B cell (primary cell): ENCODE measurements around the gene CTCF. TPM values are rescaled to one million over a fixed set of nuclear protein-coding genes. Genes with fewer than 3 reads are reported as not detected.

Experiments
- ATAC-seq: fragments of 200-7000 bp; cut with Tn5 transposase; one replicate; pipeline ENCODE4 v1.10.0; 2021; ENCODE audit warnings: low read depth, mild to moderate bottlenecking, moderate number of reproducible peaks, moderate library complexity
- CTCF ChIA-PET: fragments of 350-600 bp; sonication (Branson Sonifier 250); formaldehyde crosslinking; loops from one replicate; lab custom pipeline; 2021; ENCODE audit warnings: antibody characterized with exemption, inconsistent platforms; lab: Charles Lee
- POLR2A ChIA-PET: fragments of 350-600 bp; sonication (Branson Sonifier 250); formaldehyde crosslinking; loops from one replicate; lab custom pipeline; 2021; ENCODE audit warnings: antibody characterized with exemption; lab: Charles Lee
- DNase-seq: peaks from one replicate; pipeline ENCODE4 v3.0.0; 2013
- H2AFZ ChIP-seq: 2 replicates; pipeline ENCODE4 v1.6.1; 2012; ENCODE audit warnings: mild to moderate bottlenecking, low read depth, low read length; ENCODE audit not compliant: insufficient read depth, poor library complexity, severe bottlenecking
- H3K27ac ChIP-seq, 2 donors: 1 replicate in 1 of 2; 2 replicates in 1 of 2; pipeline ENCODE4 v1.5.1; 2012 to 2013; ENCODE audit warnings: low read length in 2 of 2, mild to moderate bottlenecking in 2 of 2, moderate library complexity in 1 of 2
- H3K27me3 ChIP-seq, 4 experiments: fragments of 200-600 bp in 1 of 4; sonication (generic) in 1 of 4; replicated peaks in 1 of 4; 1 replicate in 2 of 4; 2 replicates in 2 of 4; pipeline versions ENCODE4 v1.6.1 to v1.7.0; 2013 to 2016; ENCODE audit warnings: low read length in 3 of 4, mild to moderate bottlenecking in 2 of 4, mixed read lengths in 1 of 4, moderate library complexity in 1 of 4; ENCODE audit not compliant: insufficient read depth in 4 of 4, control insufficient read depth in 3 of 4; ENCODE audit errors: control extremely low read depth in 1 of 4
- H3K36me3 ChIP-seq, 2 experiments: replicated peaks in 1 of 2; 1 replicate in 1 of 2; 2 replicates in 1 of 2; pipeline versions ENCODE4 v1.6.1 to v1.7.1; 2013; ENCODE audit warnings: low read length in 1 of 2; ENCODE audit not compliant: insufficient read depth in 2 of 2, control insufficient read depth in 1 of 2; ENCODE audit errors: control extremely low read depth in 1 of 2, extremely low read depth in 1 of 2
- H3K4me1 ChIP-seq, 2 donors: fragments of 200-600 bp in 1 of 2; sonication (generic) in 1 of 2; 1 replicate in 1 of 2; 2 replicates in 1 of 2; pipeline versions ENCODE4 v1.5.1 to v1.6.1; 2013 to 2017; ENCODE audit warnings: low read length in 2 of 2; ENCODE audit not compliant: control insufficient read depth in 2 of 2, insufficient read depth in 2 of 2
- H3K4me2 ChIP-seq: replicated peaks from 2 replicates; pipeline ENCODE3; 2012; ENCODE audit warnings: mild to moderate bottlenecking, low read depth, low read length; ENCODE audit not compliant: poor library complexity, severe bottlenecking
- H3K4me3 ChIP-seq, 5 experiments: fragments of 200-600 bp in 1 of 5; sonication (generic) in 1 of 5; 1 replicate in 3 of 5; 2 replicates in 2 of 5; pipeline versions ENCODE4 v1.5.1 to v1.7.0; 2011 to 2016; ENCODE audit warnings: low read length in 4 of 5, mild to moderate bottlenecking in 4 of 5, low read depth in 2 of 5, control low read depth in 1 of 5, moderate library complexity in 1 of 5; ENCODE audit not compliant: insufficient read depth in 1 of 5; ENCODE audit errors: control extremely low read depth in 1 of 5, extremely low read depth in 1 of 5
- H3K79me2 ChIP-seq: fragments of 200-600 bp; sonication (generic); one replicate; pipeline ENCODE4 v1.6.0; 2016; ENCODE audit warnings: low read length; ENCODE audit not compliant: control insufficient read depth, insufficient read depth
- H3K9ac ChIP-seq: fragments of 200-600 bp; sonication (generic); 2 replicates; pipeline ENCODE4 v1.6.1; 2017; ENCODE audit warnings: mild to moderate bottlenecking, low read length, moderate library complexity
- H3K9me3 ChIP-seq, 3 donors: one replicate each; pipeline versions ENCODE4 v1.6.1 to v1.7.1; 2013; ENCODE audit warnings: low read length in 2 of 3; ENCODE audit not compliant: control insufficient read depth in 2 of 3, insufficient read depth in 1 of 3; ENCODE audit errors: control extremely low read depth in 1 of 3
- H4K20me1 ChIP-seq: 2 replicates; pipeline ENCODE4 v1.6.0; 2012; ENCODE audit warnings: mild to moderate bottlenecking, low read length; ENCODE audit not compliant: insufficient read depth, control insufficient read depth, poor library complexity, severe bottlenecking
- H3K27ac Mint-ChIP-seq: one replicate; pipeline ENCODE4 v1.8.0; 2021; ENCODE audit warnings: mixed read lengths
- H3K27me3 Mint-ChIP-seq: one replicate; pipeline ENCODE4 v1.8.0; 2021; ENCODE audit warnings: mixed read lengths
- H3K4me1 Mint-ChIP-seq: one replicate; pipeline ENCODE4 v1.8.0; 2021; ENCODE audit warnings: mixed read lengths
- H3K4me3 Mint-ChIP-seq: one replicate; pipeline ENCODE4 v1.8.0; 2021; ENCODE audit warnings: mixed read lengths
- H3K9me3 Mint-ChIP-seq: one replicate; pipeline ENCODE4 v1.8.0; 2022; ENCODE audit warnings: mixed read lengths; ENCODE audit not compliant: insufficient read depth
- CTCF ChIP-seq: fragments of 200-600 bp; IDR thresholded peaks from one replicate; pipeline ENCODE4 v1.8.0; 2022; ENCODE audit warnings: antibody characterized with exemption, mild to moderate bottlenecking
- EZH2 ChIP-seq: IDR thresholded peaks from 2 replicates; pipeline ENCODE4 v1.6.1; 2012; ENCODE audit warnings: borderline replicate concordance, low read depth, mild to moderate bottlenecking, moderate library complexity, low read length; ENCODE audit not compliant: insufficient read depth, poor library complexity, severe bottlenecking
- WGBS: methylation state at CpG from one replicate; pipeline ENCODE4 v1.1.5; 2013; ENCODE audit warnings: missing lambda C conversion rate; ENCODE audit not compliant: insufficient coverage; 5-methylcytosine and 5-hydroxymethylcytosine counted together
- intact Hi-C: fragments of 100-400 bp; cut with micrococcal nuclease; formaldehyde crosslinking; loops from one replicate; pipeline ENCODE4 v1.10.0; 2022
- polyA plus RNA-seq: library from polyadenylated mRNA; depleted of rRNA; stranded (reverse); fragments of >200 nt; gene quantifications from 2 replicates; pipeline ENCODE4 v1.2.3, GENCODE V29; 2012
- total RNA-seq, 2 donors: library from RNA; stranded (reverse); fragments of 120-200 nt in 1 of 2; gene quantifications; 1 replicate in 1 of 2; 2 replicates in 1 of 2; pipeline versions ENCODE4 v1.2.3 to v1.2.4, GENCODE V29; 2013 to 2022

The CTCF gene
- total and polyA plus RNA-seq, 2 donors (not counting 1 experiment from before 2014, with no cell fraction given) = 42.7 to 78.4 TPM

DNA sequence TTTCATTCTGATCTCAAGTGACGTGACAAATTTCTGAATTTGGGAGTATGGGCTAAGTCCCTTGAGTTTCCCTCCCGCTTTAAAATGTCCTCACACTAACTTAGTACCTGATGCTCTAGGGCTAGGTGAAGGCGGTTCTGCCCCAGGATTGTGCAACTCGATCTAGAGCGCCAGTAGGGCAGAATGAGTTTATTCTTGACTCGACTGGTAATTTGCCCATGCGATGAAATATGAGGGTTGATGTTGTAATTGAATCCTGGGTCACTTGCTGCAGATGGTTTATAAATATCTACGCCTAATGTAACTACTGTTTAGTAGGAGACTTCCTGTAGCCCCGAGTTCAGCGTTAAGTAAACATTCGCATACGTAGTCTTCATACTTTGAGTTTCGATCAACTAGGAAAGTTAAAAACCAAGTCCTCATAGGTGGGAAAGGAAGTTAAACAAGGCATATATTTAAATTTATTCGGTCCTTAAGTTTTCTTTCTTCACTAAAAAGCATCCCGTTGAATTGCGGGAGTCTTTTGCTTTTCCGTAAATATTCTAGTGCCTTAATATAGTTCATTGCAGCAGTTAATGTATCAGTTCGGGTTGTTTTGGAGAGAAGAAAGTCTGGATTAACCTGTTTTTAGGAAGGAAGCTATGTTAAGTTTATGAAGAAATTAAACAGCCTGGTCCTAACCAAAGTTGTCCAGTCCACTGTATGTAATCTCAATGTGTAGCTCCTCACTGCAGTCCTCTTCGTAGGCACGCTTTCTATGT is 1.6 kb downstream of the CTCF start:
- Mint-ChIP-seq H3K4me3 (peak overlapping the region; percentile 86), H3K27me3 (no peaks in the 10 kb centered on the region), H3K4me1 (peaks cover 56% of the 10 kb centered on the region), H3K9me3 (no peaks in the 10 kb centered on the region), H3K27ac (peak overlapping the region; percentile 91)
- Histone ChIP-seq H4K20me1 (peaks cover 20% of the 10 kb centered on the region), H3K4me1 (peaks cover 45 to 60% of the 10 kb centered on the region in 2 donors), H3K79me2 (peaks cover 73% of the 10 kb centered on the region), H3K27me3 (no peaks in the 10 kb centered on the region), H3K9ac (peak overlapping the region; percentile 98), H3K36me3 (peaks cover 0 to 3% of the 10 kb centered on the region in 2 experiments), H3K4me3 (peak overlapping the region; percentile 75 to 97 (median 93)), H3K9me3 (no peaks in the 10 kb centered on the region), H3K4me2 (peak overlapping the region; percentile 86), H2AFZ (peak overlapping the region; percentile 87), H3K27ac (peak overlapping the region; percentile 93 to 96)
- WGBS = 0% methylated on average over 1 of the region's 20 CpGs
- DNase-seq (no peak), ATAC-seq (no peak)
- intact Hi-C loops = loop anchor here (1.0 to 5.0 kb wide), 3 partner anchors 69 to 373 kb away; partner anchors contain the start of gene PSMB10
- TF ChIP-seq CTCF (no peak), EZH2 (no peak)
- ChIA-PET CTCF (interaction anchor here (0.6 to 11.4 kb wide), 21 partner anchors 9 to 477 kb away, joined by 3 to 407 read pairs (median 8); partner anchors contain the start of genes ACD, ATP6V0D1, C16orf86 and CARMIL2), POLR2A (interaction anchor here (0.7 to 8.3 kb wide), 14 partner anchors 10 to 511 kb away, joined by 3 to 166 read pairs (median 6); partner anchors contain the start of genes GFOD2 and RIPOR1)
